Keratinocyte (primary cell): ENCODE measurements around the gene CCDC12. TPM values are rescaled to one million over a fixed set of nuclear protein-coding genes. Genes with fewer than 3 reads are reported as not detected.

Experiments
- DNase-seq: peaks from one replicate; pipeline ENCODE4 v3.0.0-alpha.2; 2011; ENCODE audit warnings: low read depth, missing footprints, low spot score
- FAIRE-seq: peaks from 2 replicates; lab custom pipeline; 2011; peaks lifted over from hg19 to GRCh38; lab: Jason Lieb, UNC
- H2AFZ ChIP-seq: 2 replicates; pipeline ENCODE4 v1.6.0; 2012; ENCODE audit warnings: low read length, control low read depth, inconsistent platforms; ENCODE audit not compliant: control insufficient read depth
- H3K27ac ChIP-seq: 2 replicates; pipeline ENCODE4 v1.5.1; 2011; ENCODE audit warnings: low read length; ENCODE audit not compliant: control insufficient read depth, insufficient read depth
- H3K27me3 ChIP-seq: 3 replicates; pipeline ENCODE4 v1.6.0; 2011; ENCODE audit warnings: low read length; ENCODE audit not compliant: control insufficient read depth, insufficient read depth; ENCODE audit errors: extremely low read depth
- H3K36me3 ChIP-seq, 2 experiments: 2 replicates in 1 of 2; 3 replicates in 1 of 2; pipeline ENCODE4 v1.5.1; 2011; ENCODE audit warnings: low read length in 2 of 2, mild to moderate bottlenecking in 1 of 2; ENCODE audit not compliant: control insufficient read depth in 2 of 2, insufficient read depth in 2 of 2; ENCODE audit errors: extremely low read depth in 1 of 2
- H3K4me1 ChIP-seq: 3 replicates; pipeline ENCODE4 v1.5.1; 2011; ENCODE audit warnings: low read length; ENCODE audit not compliant: control insufficient read depth, insufficient read depth; ENCODE audit errors: extremely low read depth
- H3K4me2 ChIP-seq: 3 replicates; pipeline ENCODE4 v1.6.0; 2011; ENCODE audit warnings: low read depth, low read length; ENCODE audit not compliant: control insufficient read depth, insufficient read depth; ENCODE audit errors: extremely low read depth
- H3K4me3 ChIP-seq, 3 experiments: fragments of 200-600 bp in 1 of 3; sonication (generic) in 1 of 3; 2 replicates in 2 of 3; 3 replicates in 1 of 3; pipeline ENCODE4 v1.5.1; 2011 to 2016; ENCODE audit warnings: low read length in 3 of 3, mild to moderate bottlenecking in 3 of 3, control low read depth in 2 of 3, inconsistent platforms in 1 of 3, low read depth in 1 of 3, mixed read lengths in 1 of 3, mixed run types in 1 of 3, moderate library complexity in 1 of 3; ENCODE audit not compliant: control insufficient read depth in 2 of 3, insufficient read depth in 2 of 3; ENCODE audit errors: extremely low read depth in 1 of 3
- H3K79me2 ChIP-seq: 2 replicates; pipeline ENCODE4 v1.6.0; 2012; ENCODE audit warnings: low read length; ENCODE audit not compliant: control insufficient read depth, insufficient read depth
- H3K9ac ChIP-seq: 3 replicates; pipeline ENCODE4 v1.6.0; 2011; ENCODE audit warnings: low read length; ENCODE audit not compliant: control insufficient read depth, insufficient read depth; ENCODE audit errors: extremely low read depth
- H3K9me1 ChIP-seq: 3 replicates; pipeline ENCODE4 v1.6.0; 2011; ENCODE audit warnings: low read length; ENCODE audit not compliant: control insufficient read depth, insufficient read depth; ENCODE audit errors: extremely low read depth
- H3K9me3 ChIP-seq: 2 replicates; pipeline ENCODE4 v1.5.1; 2012; ENCODE audit warnings: low read depth, low read length; ENCODE audit not compliant: control insufficient read depth
- H4K20me1 ChIP-seq: 3 replicates; pipeline ENCODE4 v1.6.0; 2011; ENCODE audit warnings: low read length; ENCODE audit not compliant: control insufficient read depth, insufficient read depth; ENCODE audit errors: extremely low read depth
- EZH2 ChIP-seq: IDR thresholded peaks from one replicate; pipeline ENCODE4 v1.6.1; 2012; ENCODE audit warnings: inconsistent platforms, mild to moderate bottlenecking, low read length, moderate library complexity
- dilution Hi-C: fragments of 300-500 bp; cut with MboI; formaldehyde crosslinking; loops from one replicate; pipeline ENCODE4 v1.7.0; 2020; ENCODE audit warnings: low sequenced_read_pairs; ENCODE audit not compliant: extremely low pct_ligation_motif_present
- polyA plus RNA-seq, 5 experiments: library from polyadenylated mRNA; depleted of rRNA in 3 of 5; stranded (reverse) in 3 of 5; stranded (forward) in 1 of 5; unstranded in 1 of 5; fragments of >200 nt; gene quantifications; 1 replicate in 1 of 5; 2 replicates in 3 of 5; 3 replicates in 1 of 5; pipeline versions ENCODE4 v1.2.1 to v1.2.3, GENCODE V29; 2011 to 2012; ENCODE audit warnings: missing spikeins in 2 of 5, low read depth in 1 of 5, low replicate concordance in 1 of 5
- TF ChIP-seq, protein P1 (sequence below), 3 experiments: IDR thresholded peaks in 1 of 3; conservative IDR thresholded peaks in 1 of 3; optimal IDR thresholded peaks in 1 of 3; 2 replicates in 2 of 3; 3 replicates in 1 of 3; pipeline versions ENCODE3 to v1.5.1; 2011; ENCODE audit warnings: low read length in 3 of 3, mild to moderate bottlenecking in 3 of 3, moderate library complexity in 2 of 3, control low read depth in 1 of 3, inconsistent platforms in 1 of 3; ENCODE audit not compliant: insufficient read depth in 2 of 3; ENCODE audit errors: extremely low read depth in 1 of 3

The CCDC12 gene
- polyA plus RNA-seq, 1 donor (not counting 4 experiments of a cell fraction or from before 2014, with no cell fraction given), result 27.5 TPM

DNA sequence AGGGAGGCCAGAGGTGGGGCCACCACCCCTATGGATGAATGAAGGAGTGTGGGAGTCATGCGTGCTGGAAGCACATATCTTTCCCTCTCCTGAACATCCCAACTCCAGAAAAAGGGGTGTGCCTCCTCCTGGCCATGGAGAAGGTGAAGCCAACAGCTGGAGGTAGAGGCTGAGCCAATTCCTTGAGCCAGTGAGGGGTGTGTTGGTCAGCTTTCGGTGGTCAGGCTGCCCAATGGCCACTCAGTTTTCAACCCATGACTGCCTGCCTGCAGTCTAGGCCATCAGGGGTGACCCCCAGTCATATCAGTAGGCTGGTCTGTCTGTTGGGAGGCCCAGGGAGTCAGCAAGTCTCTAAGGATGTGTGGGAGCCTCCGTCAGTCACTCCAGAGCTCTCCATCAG lies 85.4 kb downstream of the CCDC12 start:
- H3K27me3 ChIP-seq, result peaks cover 41% of the 10 kb centered on the region

DNA sequence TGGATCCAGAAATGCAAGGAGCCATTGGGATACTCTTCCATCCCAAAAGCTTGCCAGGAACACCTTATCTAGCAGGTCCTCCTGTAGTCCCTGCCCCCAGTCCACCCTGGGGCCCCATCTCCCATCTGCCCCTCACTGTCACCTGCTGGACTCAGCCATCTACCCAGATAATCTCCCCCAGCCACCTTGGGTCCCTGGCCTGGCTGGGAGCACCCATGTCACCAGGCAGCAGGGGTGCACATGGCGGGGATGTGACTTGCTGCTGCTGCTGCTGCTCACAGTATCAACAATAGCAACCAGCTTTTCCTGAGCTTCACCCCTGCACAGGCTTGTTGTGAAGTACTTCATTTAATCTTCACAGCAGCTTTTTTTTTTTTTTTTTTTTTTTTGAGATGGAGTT lies 86.4 kb downstream of the CCDC12 start:
- Histone ChIP-seq H2AFZ (no peak overlapping the region), H3K36me3 (no peaks in the 10 kb centered on the region), H4K20me1 (no peaks in the 10 kb centered on the region), H3K4me2 (no peak overlapping the region), H3K4me1 (peaks cover 5% of the 10 kb centered on the region), H3K27me3 (peaks cover 45% of the 10 kb centered on the region), H3K9me3 (no peaks in the 10 kb centered on the region), H3K4me3 (no peak overlapping the region), H3K27ac (no peak overlapping the region), H3K9me1 (no peaks in the 10 kb centered on the region), H3K79me2 (no peaks in the 10 kb centered on the region), H3K9ac (no peak overlapping the region)
- TF ChIP-seq, protein P1, sequence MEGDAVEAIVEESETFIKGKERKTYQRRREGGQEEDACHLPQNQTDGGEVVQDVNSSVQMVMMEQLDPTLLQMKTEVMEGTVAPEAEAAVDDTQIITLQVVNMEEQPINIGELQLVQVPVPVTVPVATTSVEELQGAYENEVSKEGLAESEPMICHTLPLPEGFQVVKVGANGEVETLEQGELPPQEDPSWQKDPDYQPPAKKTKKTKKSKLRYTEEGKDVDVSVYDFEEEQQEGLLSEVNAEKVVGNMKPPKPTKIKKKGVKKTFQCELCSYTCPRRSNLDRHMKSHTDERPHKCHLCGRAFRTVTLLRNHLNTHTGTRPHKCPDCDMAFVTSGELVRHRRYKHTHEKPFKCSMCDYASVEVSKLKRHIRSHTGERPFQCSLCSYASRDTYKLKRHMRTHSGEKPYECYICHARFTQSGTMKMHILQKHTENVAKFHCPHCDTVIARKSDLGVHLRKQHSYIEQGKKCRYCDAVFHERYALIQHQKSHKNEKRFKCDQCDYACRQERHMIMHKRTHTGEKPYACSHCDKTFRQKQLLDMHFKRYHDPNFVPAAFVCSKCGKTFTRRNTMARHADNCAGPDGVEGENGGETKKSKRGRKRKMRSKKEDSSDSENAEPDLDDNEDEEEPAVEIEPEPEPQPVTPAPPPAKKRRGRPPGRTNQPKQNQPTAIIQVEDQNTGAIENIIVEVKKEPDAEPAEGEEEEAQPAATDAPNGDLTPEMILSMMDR (optimal IDR thresholded peaks at IDR 0.05 in 1 of 3, IDR thresholded peaks at IDR 0.05 in 1 of 3, conservative IDR thresholded peaks at IDR 0.05 in 1 of 3; ENCODE audit: extremely low read depth in 1 of 3, insufficient read depth in 2 of 3, low read length in 3 of 3), result no peak
- TF ChIP-seq EZH2, result no peak
- dilution Hi-C loops, result no loop called here
- FAIRE-seq, result no peak
- no peak for DNase-seq

More for the DNA sequence above, 85.4 kb downstream of the CCDC12 start:
- Histone ChIP-seq H3K4me3 (no peak overlapping the region), H4K20me1 (no peaks in the 10 kb centered on the region), H3K9me3 (no peaks in the 10 kb centered on the region), H3K9me1 (no peaks in the 10 kb centered on the region), H3K9ac (no peak overlapping the region), H3K36me3 (no peaks in the 10 kb centered on the region), H3K4me1 (peaks cover 5% of the 10 kb centered on the region), H3K79me2 (no peaks in the 10 kb centered on the region), H2AFZ (no peak overlapping the region), H3K27ac (no peak overlapping the region), H3K4me2 (no peak overlapping the region)
- FAIRE-seq (no peak), DNase-seq (no peak)
- no peak for TF ChIP-seq EZH2
- dilution Hi-C loops, result no loop called here
